Natural killer cell treated with Interleukin-12 subunit alpha and Interleukin-12 subunit beta and Interleukin-15 and Interleukin-18, amount 100 ng/mL, for 72 hours (primary cell): ENCODE results near the gene PRAF2. TPM values are rescaled to one million over a fixed set of nuclear protein-coding genes. Genes with fewer than 3 reads are reported as not detected.
A peak's percentile ranks its signal among the peaks of the same experiment; 100 is the strongest.

Experiments
- ATAC-seq, 2 donors: fragments of 150-1000 bp; cut with Tn5 transposase in 1 of 2; sonication (Bioruptor Pico), chemical (Tn5 transposase) in 1 of 2; 2 replicates each; pipeline ENCODE4 v1.10.0; 2021
- DNase-seq: peaks from one replicate; pipeline ENCODE4 v3.0.0; 2022; ENCODE audit warnings: low spot score
- H3K27ac Mint-ChIP-seq, 2 donors: 1 replicate in 1 of 2; 2 replicates in 1 of 2; pipeline ENCODE4 v1.8.0; 2022; ENCODE audit warnings: mixed read lengths in 2 of 2, mild to moderate bottlenecking in 1 of 2, moderate library complexity in 1 of 2
- H3K27me3 Mint-ChIP-seq, 2 donors: 1 replicate in 1 of 2; 2 replicates in 1 of 2; pipeline ENCODE4 v1.8.0; 2022; ENCODE audit warnings: mixed read lengths in 2 of 2
- H3K36me3 Mint-ChIP-seq: one replicate; pipeline ENCODE4 v1.8.0; 2022; ENCODE audit warnings: mixed read lengths
- H3K4me1 Mint-ChIP-seq, 2 donors: 1 replicate in 1 of 2; 2 replicates in 1 of 2; pipeline ENCODE4 v1.8.0; 2022; ENCODE audit warnings: low read depth in 2 of 2, mixed read lengths in 2 of 2, mild to moderate bottlenecking in 1 of 2
- H3K4me3 Mint-ChIP-seq: one replicate; pipeline ENCODE4 v1.8.0; 2022; ENCODE audit warnings: mixed read lengths
- H3K9me3 Mint-ChIP-seq: 2 replicates; pipeline ENCODE4 v1.8.0; 2022; ENCODE audit warnings: mixed read lengths
- total RNA-seq, 2 donors: library from RNA; stranded (reverse); gene quantifications; one replicate each; pipeline ENCODE4 v1.2.3, GENCODE V29; 2022

PRAF2 gene, protein sequence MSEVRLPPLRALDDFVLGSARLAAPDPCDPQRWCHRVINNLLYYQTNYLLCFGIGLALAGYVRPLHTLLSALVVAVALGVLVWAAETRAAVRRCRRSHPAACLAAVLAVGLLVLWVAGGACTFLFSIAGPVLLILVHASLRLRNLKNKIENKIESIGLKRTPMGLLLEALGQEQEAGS
- total RNA-seq = 10 to 100 TPM; 16.4 to 19.5 TPM

DNA sequence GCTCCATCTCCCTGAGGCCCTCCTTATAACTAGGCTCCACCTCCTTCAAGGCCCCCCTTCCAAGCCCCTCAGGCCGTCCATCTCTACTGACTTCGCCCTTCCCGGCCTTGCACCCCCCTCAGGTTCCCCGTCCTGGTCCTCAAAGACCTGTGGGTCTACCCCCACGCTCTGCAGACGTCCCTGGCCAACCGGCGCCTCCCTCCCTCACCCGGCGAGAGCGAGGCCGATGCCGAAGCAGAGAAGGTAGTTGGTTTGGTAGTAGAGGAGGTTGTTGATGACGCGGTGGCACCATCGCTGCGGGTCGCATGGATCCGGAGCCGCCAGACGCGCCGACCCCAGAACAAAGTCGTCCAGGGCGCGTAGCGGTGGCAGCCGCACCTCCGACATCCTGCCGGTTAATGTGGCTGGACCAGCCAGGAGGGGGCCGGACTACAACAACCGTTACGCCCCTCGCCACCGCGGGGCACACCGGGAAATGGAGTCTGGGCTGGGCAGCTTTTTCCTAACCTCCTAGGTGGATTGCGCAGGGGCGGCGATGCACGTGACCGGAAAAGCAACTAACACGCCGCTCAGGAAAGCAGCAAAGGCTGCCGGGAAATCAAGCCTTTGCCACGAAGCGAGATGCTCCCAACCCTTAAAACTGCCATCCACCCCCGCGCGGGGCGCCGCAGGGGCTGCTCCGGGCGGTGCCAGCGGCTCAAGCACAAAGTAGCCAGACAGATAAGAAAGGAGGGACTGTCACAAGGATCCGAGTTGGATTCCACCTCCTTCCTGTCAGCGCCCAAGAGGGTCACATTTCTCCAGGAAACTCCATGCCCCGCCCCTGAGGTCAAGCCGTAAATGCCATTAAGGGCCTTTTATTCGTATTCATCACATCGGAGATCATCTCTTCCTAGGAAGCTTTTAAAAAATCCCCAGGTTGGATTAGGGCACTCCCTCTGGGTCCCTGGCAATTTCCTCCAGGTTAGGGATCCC is at the start of gene PRAF2:
Gene PRAF2 (minus strand): TSS at position 402 of the 975 bp plus-strand sequence. CDS start 15 bp downstream, at position 387.
- Mint-ChIP-seq H3K4me1 (peaks cover 15 to 18% of the 10 kb centered on the region in 2 donors), H3K9me3 (no peaks in the 10 kb centered on the region), H3K36me3 (no peaks in the 10 kb centered on the region), H3K27me3 (peaks cover 0 to 2% of the 10 kb centered on the region in 2 donors), H3K4me3 (peak within 1 kb of the TSS; percentile 86), H3K27ac (peak within 1 kb of the TSS; percentile 71 to 83)
- peak; percentile 91 for DNase-seq
- peak; percentile 94 to 97 for ATAC-seq

DNA sequence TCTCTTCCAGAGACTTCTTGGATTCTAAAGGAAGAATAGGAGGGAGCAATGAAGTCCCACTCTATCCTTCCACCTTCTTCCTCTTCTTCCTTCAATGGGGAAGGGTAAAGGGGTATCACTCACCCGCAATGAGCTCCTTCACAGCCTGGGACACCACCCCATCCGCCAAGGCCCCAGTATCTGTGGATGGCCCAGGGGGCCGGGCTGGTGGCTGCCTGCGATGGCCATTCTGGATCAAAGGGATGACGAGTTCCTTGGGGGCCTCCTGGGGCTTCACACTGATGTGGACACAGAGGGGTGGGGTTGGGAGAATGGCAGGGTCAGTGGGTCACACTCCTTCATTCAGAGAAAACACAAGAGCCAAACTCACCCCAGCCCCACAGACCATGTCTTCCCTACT is 48.7 kb upstream of the PRAF2 start:
- peaks cover 21 to 33% of the 10 kb centered on the region in 2 donors for H3K4me1 Mint-ChIP-seq
- H3K4me3 Mint-ChIP-seq = peak overlapping the region; percentile 99
- H3K27me3 Mint-ChIP-seq = peaks cover 0 to 6% of the 10 kb centered on the region in 2 donors
- ATAC-seq (no peak), DNase-seq (no peak)
- H3K9me3 Mint-ChIP-seq = no peaks in the 10 kb centered on the region
- H3K27ac Mint-ChIP-seq = peak overlapping the region; percentile 96 to 99
- peaks cover 14% of the 10 kb centered on the region for H3K36me3 Mint-ChIP-seq

DNA sequence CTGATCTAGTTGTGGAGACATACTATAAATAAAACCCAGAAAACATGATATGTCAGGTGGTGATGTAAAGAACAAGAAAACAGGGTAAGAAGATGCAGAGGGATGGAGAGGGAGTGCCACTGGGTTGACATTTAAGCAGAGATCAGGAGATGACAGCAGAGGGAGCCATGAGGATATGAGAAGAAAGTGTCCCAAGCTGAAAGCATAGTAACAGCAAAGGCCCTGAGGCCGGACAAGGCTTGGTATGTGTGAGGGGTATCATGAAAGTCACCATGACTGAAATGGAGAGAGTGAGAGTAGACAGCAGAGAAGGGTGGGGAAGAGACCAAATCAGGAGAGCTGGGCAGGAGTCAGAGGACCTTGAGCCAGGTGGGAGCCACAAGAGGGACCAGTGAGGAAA is 46.3 kb upstream of the PRAF2 start:
- H3K9me3 Mint-ChIP-seq = no peaks in the 10 kb centered on the region
- H3K4me1 Mint-ChIP-seq = peaks cover 33 to 46% of the 10 kb centered on the region in 2 donors
- no peak for DNase-seq
- H3K27ac Mint-ChIP-seq = no peak overlapping the region
- no peak for ATAC-seq
- H3K36me3 Mint-ChIP-seq = peaks cover 25% of the 10 kb centered on the region
- no peak overlapping the region for H3K4me3 Mint-ChIP-seq
- peaks cover 0 to 6% of the 10 kb centered on the region in 2 donors for H3K27me3 Mint-ChIP-seq

DNA sequence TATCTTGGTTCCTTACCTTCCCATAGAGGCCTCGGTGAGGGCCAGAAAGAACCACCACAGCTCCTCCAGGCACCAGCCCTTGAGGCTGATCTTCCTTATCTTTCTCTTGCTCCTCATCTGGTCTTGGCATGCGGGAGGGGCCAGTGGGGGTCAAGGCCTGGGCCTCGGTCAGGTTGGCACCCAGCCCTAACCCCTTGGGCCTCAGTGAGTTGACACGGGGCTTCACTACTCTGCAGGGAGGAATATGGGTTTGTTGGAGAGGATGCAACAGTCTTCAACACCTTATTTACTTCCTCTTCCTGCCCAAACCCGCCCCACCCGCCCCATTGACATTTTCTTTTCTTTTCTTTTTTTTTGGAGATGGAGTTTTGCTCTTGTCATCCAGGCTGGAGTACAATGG is 43.8 kb upstream of the PRAF2 start:
- H3K4me3 Mint-ChIP-seq = peak overlapping the region; percentile 72
- H3K27me3 Mint-ChIP-seq = no peaks in the 10 kb centered on the region
- no peak for ATAC-seq
- no peaks in the 10 kb centered on the region for H3K9me3 Mint-ChIP-seq
- no peak for DNase-seq
- peaks cover 18% of the 10 kb centered on the region for H3K36me3 Mint-ChIP-seq
- H3K27ac Mint-ChIP-seq = peak overlapping the region; percentile 78 to 84
- H3K4me1 Mint-ChIP-seq = peaks cover 24 to 35% of the 10 kb centered on the region in 2 donors

DNA sequence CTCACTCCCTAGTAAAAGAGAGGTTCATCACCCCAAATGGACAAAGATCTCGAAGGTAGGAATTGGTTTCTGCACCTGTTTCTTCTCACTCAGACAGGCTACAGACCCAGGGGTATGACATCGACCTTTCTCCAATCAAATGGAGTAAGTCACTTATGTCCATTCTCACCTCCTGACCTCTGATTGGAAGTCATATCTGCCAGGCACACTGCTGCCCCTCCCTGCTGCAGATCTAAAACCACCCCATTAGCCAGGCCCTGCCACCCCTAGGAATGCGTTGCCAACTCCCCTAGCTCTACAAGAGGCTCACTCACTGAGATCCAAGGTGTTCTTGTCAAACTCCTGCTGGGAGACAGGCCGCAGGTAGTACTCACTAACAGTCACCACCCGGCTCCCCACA is 42.9 kb upstream of the PRAF2 start:
- no peaks in the 10 kb centered on the region for H3K9me3 Mint-ChIP-seq
- no peak overlapping the region for H3K4me3 Mint-ChIP-seq
- peaks cover 22 to 28% of the 10 kb centered on the region in 2 donors for H3K4me1 Mint-ChIP-seq
- DNase-seq (no peak), ATAC-seq (no peak)
- H3K36me3 Mint-ChIP-seq = peaks cover 18% of the 10 kb centered on the region
- H3K27ac Mint-ChIP-seq = peak overlapping the region; percentile 12 to 15
- H3K27me3 Mint-ChIP-seq = no peaks in the 10 kb centered on the region

DNA sequence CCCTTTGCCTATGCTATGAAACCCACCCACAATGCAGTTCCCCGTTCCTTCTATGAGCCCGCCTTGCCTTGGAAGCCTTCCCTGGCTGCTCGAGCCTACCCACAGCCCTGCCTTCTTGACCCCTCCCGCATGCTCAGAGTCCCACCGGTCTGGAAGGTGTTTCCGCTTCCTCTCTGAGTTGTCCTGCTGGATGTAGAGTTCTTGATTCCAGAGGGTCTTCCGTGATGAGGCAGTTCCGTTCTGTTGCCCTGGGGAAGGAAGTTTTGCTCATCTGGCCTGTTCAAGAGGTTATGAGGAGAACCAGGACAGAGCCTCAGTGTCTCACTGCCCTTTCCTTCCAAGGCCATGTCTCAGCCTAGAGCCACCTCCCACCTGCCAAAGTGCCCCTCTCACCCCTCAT is 42.3 kb upstream of the PRAF2 start:
- peak overlapping the region; percentile 12 to 15 for H3K27ac Mint-ChIP-seq

DNA sequence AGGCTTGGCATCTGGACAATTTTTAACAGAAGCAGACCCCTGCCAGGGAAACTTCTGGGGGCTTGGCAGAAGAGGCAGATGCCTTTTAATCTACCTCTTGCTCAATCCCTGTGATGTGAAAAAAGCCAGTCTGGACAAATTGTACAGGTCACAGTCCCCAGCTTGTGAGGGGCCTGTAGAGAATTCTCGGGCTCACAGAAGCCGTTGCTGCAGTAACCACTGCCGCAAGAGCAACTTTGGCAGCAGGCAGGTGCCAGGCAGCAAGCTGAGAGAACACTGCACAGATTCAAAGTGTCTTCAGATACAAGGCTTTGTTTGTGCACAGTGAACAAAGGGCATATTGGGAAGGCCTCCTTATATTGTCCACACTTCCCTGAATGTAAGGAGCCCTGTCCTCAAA is 38.0 kb upstream of the PRAF2 start:
- DNase-seq (no peak), ATAC-seq (no peak)
- Mint-ChIP-seq H3K4me3 (no peak overlapping the region), H3K9me3 (no peaks in the 10 kb centered on the region), H3K36me3 (peaks cover 15% of the 10 kb centered on the region), H3K27ac (no peak overlapping the region), H3K27me3 (no peaks in the 10 kb centered on the region), H3K4me1 (peaks cover 8 to 12% of the 10 kb centered on the region in 2 donors)

More for the DNA sequence above, 42.3 kb upstream of the PRAF2 start:
- Mint-ChIP-seq H3K9me3 (no peaks in the 10 kb centered on the region), H3K36me3 (peaks cover 18% of the 10 kb centered on the region), H3K27me3 (no peaks in the 10 kb centered on the region), H3K4me3 (no peak overlapping the region), H3K4me1 (peaks cover 22 to 25% of the 10 kb centered on the region in 2 donors)
- no peak for DNase-seq
- ATAC-seq = no peak

DNA sequence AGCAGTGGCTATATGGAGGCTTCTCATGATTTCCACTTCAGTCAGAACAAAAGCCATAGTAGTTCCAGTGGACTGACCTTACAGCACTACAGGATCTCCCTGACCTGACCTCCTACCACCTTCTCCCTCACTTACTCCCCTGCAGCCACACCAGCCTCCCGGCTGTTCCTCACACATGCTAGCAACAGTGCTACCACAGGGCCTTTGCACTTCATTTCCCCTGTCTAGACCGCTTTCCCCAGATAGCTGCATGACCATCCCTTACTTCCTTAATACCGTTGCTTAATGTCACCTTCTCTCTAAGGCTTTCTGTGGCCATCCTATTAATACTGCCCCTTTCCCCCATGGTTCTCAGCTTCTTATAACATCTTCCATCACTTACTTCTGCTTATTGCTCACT is 36.6 kb upstream of the PRAF2 start:
- Mint-ChIP-seq H3K4me1 (peaks cover 0 to 4% of the 10 kb centered on the region in 2 donors), H3K4me3 (no peak overlapping the region), H3K27me3 (no peaks in the 10 kb centered on the region), H3K36me3 (peaks cover 5% of the 10 kb centered on the region), H3K27ac (no peak overlapping the region), H3K9me3 (no peaks in the 10 kb centered on the region)
- ATAC-seq (no peak), DNase-seq (no peak)

DNA sequence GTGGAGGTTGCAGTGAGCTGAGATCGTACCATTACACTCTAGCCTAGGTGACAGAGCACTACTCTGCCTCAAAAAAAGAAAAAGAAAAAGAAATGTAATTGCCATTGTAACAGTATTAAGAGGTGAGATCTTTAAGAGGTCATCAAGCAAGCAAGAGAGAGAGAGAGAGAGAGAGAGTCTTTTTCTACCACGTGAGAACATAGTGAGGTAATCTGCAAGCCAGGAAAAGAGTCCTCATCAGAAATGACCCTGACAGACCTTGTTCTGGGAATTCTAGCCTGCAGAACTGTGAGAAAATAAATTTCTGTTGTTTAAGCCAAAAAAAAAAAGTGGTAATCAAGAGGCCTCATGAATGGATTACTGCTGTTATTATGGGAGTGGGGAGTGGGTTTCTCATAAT is 34.8 kb upstream of the PRAF2 start:
- no peaks in the 10 kb centered on the region for H3K27me3 Mint-ChIP-seq
- ATAC-seq = no peak
- H3K4me1 Mint-ChIP-seq = peaks cover 0 to 4% of the 10 kb centered on the region in 2 donors
- no peak overlapping the region for H3K27ac Mint-ChIP-seq
- H3K9me3 Mint-ChIP-seq = no peaks in the 10 kb centered on the region
- H3K4me3 Mint-ChIP-seq = no peak overlapping the region
- DNase-seq = no peak
- H3K36me3 Mint-ChIP-seq = peaks cover 5% of the 10 kb centered on the region

DNA sequence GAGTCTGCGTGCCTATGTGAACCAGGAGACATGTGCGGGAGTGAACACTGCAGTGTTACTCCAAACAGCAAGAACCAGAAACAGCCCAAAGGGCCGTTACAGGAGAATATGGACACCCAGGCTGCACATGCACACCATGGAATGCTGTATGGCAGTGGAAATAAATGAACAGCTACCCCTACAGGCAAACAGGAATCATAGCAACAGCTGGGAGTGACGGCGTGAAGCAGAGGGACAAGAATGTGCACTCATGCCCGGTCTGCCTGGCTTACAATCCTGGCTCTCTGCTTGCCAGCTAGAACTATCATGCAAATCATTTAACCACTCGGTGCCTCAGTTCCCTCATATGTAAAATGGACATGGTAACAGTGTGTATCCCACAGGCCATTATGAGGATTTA is 33.1 kb upstream of the PRAF2 start:
- Mint-ChIP-seq H3K9me3 (no peaks in the 10 kb centered on the region), H3K4me3 (no peak overlapping the region), H3K4me1 (peaks cover 0 to 4% of the 10 kb centered on the region in 2 donors), H3K27me3 (no peaks in the 10 kb centered on the region), H3K27ac (no peak overlapping the region), H3K36me3 (peaks cover 5% of the 10 kb centered on the region)
- no peak for DNase-seq
- no peak for ATAC-seq

DNA sequence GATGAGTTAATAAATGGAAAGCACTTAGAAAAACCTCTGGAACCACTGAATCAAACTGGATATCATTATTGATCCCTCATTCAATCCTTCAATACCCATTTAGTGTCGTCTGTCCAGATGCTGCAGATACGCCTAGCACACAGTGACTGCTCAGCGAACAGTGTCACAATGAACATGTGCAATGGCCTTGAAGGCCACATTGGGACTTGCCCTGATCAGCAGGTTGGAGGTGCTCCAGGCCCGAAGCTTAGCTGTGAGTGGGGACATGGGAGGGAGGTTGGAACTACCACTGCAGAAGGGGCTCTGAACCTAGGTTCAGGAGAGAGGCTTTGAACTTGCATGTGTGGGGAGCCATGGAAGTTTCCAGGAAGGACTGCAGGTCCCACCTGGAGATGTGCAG is 32.5 kb upstream of the PRAF2 start:
- H3K4me3 Mint-ChIP-seq = no peak overlapping the region
- no peak overlapping the region for H3K27ac Mint-ChIP-seq
- no peaks in the 10 kb centered on the region for H3K27me3 Mint-ChIP-seq
- H3K9me3 Mint-ChIP-seq = no peaks in the 10 kb centered on the region
- peaks cover 5% of the 10 kb centered on the region for H3K36me3 Mint-ChIP-seq
- DNase-seq (no peak), ATAC-seq (no peak)
- peaks cover 0 to 9% of the 10 kb centered on the region in 2 donors for H3K4me1 Mint-ChIP-seq

DNA sequence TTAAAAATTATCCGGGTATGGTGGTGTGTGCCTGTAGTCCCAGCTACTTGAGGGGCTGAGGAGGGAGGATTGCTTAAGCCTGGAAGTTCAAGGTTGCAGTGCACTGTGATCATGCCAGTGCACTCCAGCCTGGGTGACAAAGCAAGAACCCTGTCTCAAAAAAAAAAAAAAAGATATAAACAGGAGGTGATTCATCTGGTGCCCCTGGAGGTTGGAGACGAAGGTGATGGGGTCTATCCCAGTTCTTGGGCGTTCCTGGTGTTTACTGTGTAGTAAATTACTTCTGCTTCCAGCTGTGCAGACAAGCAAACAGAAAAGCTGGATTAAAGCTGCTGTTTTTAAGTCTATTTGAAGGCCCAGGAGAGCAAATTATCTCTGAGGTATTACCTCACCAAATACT is 29.8 kb upstream of the PRAF2 start:
- Mint-ChIP-seq H3K36me3 (no peaks in the 10 kb centered on the region), H3K27me3 (no peaks in the 10 kb centered on the region), H3K4me3 (no peak overlapping the region), H3K4me1 (peaks cover 0 to 4% of the 10 kb centered on the region in 2 donors), H3K9me3 (no peaks in the 10 kb centered on the region), H3K27ac (no peak overlapping the region)
- ATAC-seq (no peak), DNase-seq (no peak)

DNA sequence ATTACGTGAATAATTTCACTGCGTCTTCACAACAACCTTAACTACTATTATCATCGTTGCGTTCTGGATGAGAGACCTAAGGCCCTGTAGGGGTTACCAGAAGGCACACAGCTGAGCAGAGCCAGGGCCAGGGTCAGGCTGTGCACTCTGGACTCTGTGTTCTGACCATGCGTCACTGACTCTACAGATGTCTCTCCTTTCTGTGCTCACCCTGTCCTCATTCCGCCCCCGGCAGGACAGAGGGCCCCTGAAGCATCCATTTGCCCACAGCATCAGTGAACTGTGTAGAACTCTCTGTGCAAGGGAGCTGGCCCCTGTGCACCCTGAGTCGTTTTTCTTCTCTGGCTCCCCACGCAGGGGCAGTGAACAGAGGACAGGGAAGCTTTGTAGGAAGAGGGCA is 28.4 kb upstream of the PRAF2 start:
- Mint-ChIP-seq H3K36me3 (no peaks in the 10 kb centered on the region), H3K27ac (peak overlapping the region; percentile 79 to 83), H3K27me3 (no peaks in the 10 kb centered on the region), H3K4me3 (peak overlapping the region; percentile 82), H3K9me3 (no peaks in the 10 kb centered on the region), H3K4me1 (peaks cover 0 to 4% of the 10 kb centered on the region in 2 donors)
- DNase-seq (no peak), ATAC-seq (no peak)

DNA sequence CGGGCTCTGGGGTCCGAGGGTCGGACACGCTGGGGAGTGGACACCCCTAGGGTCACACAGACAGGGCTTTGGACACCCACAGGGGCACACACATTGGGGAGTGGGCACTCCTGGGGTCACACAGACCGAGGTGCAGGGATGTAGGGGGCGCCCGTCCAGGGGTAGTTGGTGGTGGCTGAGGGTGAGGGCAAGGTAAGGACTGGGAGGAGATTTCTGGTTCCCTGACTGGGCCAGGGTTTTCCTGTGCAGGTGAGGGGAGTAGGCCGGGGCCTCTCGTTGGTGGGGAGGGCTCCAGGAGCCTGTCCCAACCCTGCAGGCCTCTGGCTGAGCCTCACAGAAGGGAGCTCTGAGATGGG is 27.8 kb upstream of the PRAF2 start:
- DNase-seq (no peak), ATAC-seq (peak in 1 of 2 donors; percentile 11)
- Mint-ChIP-seq H3K36me3 (no peaks in the 10 kb centered on the region), H3K4me1 (peaks cover 0 to 4% of the 10 kb centered on the region in 2 donors), H3K27me3 (no peaks in the 10 kb centered on the region), H3K9me3 (no peaks in the 10 kb centered on the region), H3K4me3 (peak overlapping the region; percentile 82), H3K27ac (peak overlapping the region; percentile 79 to 83)
